SH-SY5Y (cell line): ENCODE measurements around the gene EN1.

Source experiments
- GATA2 ChIP-seq: IDR thresholded peaks from 2 replicates; pipeline ENCODE4 v1.6.1; 2011; ENCODE audit warnings: mild to moderate bottlenecking, low read depth, low read length
- GATA3 ChIP-seq: IDR thresholded peaks from 2 replicates; pipeline ENCODE4 v1.6.1; 2011; ENCODE audit warnings: low read depth, mild to moderate bottlenecking, low read length, moderate library complexity

DNA sequence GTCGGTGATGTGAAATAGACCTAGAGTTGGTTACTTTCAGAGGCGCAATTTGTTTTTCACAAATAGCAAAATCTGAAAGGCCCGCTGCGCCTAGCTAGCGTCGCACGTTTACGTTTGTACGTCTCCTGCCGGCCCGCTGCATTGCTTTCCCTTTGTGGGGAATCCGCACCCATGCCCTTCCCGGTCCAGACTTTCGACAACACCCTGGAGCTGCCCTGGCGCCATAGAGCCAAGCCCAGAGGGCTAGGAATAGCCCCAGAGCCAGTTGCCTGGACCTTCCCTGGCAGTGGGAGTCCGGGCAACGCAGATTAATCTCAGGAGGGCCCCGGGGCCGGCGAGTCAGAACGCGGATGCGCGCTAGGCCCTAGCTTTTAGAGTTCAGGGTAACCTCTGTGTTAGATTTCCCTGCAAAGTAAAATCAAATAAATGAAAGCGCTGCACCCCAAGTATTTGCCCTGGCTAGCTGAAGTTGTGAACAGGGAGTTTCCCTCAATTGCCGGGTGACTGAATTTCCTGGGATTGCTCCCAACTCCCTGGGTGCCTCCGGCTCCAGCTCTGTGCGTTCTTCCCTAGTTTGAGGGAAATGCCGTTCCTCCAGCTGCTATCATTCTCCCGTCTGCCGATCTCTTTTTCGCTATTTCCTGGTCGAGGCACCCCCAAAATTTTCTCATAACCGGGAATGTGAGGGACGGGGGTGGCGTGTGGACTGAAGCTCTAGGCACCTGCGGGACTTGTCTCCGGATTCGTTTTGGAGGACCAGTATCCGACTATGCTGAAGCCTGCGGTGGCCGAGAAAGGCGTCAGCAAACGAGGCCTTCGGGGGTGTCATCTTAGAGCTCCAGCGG is 1.2 kb upstream of the EN1 start:
- TF ChIP-seq GATA2 = no peak
- no peak for TF ChIP-seq GATA3
